GM18870 (cell line): Measurements from ENCODE around the gene PFKFB1.
A peak's percentile ranks its signal among the peaks of the same experiment; 100 is the strongest.

ENCODE experiments used
- ATAC-seq: cut with Tn5 transposase; IDR thresholded peaks from one replicate; pipeline ENCODE4 v1.9.1; 2021; ENCODE audit warnings: moderate library complexity; ENCODE audit not compliant: unreplicated experiment

The PFKFB1 gene

DNA sequence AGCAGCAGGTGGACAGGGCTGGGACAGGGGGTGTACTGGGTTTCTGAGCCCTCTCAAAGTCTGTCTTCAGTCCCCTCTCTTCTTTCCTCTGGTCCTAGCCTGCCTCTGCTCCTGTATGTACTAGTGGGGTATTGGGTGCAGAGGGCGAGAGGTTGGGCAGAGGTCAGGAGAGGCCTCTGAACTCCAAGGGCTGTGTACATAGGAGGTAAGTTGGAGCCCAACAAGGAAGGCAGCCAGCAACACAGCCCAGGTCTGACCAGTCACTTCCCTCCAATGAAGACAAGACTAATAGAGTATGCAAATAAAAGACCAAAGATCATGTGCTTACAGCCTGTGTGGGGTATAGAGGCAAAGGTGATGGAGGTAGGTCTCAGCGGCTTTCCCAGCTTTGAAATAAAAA lies at the start of gene PFKFB1:
Gene PFKFB1 (minus strand): TSS at position 90 of the 400 bp plus-strand sequence. CDS start 181 bp downstream, outside the sequence.
- ATAC-seq, result no peak

DNA sequence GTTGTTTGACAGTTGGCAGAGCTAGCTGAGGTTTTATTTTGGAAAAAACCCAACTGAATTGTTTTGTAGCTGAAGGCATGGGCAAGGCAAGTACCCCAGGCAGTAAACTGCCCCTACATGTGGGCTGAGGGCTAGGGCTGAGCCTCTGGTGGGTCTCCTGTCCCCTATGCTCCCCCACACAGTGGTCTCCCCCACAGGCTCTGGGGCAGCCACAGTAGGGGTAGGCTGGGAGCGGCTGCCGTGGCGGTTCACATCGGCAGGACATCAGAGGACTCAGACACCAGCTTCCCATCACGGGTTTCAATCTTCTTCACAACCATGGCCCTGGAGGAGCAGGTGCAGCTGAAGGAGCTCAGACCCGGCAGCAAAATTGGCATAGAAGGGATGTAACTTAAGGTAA lies 47.5 kb upstream of the PFKFB1 start:
- no peak for ATAC-seq

DNA sequence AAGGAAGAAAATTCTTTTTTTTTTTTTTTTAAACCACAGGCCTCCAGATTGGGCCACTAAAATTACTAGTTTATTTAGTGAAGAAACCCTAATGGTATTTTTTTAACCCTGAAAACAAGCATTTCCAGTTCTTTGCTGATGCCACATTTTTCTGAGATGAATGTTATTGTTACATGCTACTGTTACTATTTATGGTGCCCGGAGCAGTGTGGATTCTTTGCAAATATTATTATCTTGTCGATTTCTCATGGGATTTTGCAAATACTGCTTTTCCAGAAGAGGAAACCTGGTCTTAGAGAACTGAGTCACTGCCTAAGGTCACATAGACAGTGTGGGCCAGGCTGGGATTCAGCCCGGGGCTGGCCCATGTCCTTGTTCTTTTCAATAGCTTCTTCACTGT lies 45.5 kb upstream of the PFKFB1 start:
- no peak for ATAC-seq

DNA sequence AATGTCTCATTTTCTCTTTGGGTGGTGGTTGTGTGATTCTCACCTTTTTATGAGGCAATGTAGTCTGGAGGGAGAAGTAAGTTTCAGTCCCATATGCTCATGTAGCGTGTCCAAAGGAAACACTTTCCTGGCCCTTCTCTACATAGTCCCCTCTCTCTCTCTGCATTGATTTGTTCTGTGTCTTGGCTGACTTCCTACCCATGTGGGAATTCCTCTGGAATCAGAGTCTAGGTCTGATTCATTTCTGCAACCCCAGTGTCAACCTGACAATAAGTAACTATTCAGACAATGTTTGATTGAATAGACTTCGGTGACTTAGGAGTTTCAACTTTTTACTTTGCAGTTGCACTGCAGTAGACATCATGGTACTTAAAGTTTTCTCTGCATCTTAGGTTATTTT lies 39.4 kb upstream of the PFKFB1 start:
- no peak for ATAC-seq

DNA sequence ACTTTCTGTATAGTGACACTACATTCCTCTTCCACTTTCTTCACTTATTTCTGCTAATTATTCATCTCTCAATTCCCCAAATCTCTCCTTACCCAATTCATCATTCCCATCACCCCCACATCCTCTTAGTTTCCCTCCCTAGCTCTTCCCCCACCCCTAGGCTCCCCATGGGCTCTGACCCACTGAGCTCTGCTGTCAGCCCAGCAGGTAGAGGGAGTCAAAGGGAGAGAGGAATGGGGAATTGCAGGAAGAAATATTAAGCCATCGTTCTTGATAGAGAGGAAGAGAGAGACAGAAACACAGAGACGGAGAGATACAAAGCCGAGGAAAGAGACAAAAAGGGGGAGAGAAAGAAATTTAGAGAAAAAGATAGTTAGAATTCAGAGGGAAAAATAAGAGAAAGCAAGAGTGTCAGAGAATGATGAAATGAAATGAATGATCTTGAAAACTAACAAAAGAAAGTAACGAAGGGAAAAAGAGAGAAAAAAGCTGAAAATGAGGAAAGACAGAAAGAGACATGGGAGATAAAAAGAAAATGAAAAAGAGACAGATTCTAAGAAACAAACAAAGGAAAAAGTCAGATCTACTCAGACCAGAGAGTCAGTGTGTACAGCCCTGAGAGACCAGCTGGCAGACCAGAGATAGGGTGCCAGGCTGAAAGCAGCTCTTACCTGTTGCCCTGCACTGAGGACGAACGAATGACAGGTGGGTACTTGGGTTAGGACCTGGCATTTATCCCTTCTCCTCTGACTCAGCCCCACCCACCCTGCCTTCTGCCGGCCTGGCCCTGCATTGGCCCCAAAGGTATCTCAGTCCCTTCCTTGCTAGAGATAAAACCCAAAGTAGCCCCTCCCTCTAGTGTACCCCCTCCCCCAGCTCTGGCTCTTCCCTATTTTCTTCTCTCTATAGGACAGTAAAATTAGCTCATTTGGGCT lies 36.5 kb upstream of the PFKFB1 start, which contains the start of gene ALAS2:
Gene ALAS2 (minus strand): TSS at position 707 of the 935 bp plus-strand sequence. CDS start 4,977 bp downstream, outside the sequence.
- ATAC-seq, result no peak

DNA sequence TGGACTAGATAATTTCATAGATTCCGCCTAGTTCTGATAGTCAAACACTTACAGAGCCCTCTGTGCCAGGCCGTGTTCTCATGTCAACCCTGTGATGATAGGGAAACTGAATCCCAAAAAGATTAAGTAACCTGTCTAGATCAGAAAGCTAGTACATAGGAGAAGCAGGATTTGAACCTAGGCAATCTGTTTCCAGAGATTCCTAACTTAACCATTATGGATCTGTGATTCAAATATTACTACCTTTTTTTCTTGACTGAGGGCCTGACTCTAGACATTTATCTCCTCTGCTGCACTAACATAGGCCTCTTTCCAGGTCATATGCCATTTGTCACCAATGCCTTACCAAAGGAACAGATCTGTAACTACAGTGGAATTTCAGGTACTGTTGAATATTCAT lies 35.3 kb upstream of the PFKFB1 start:
- ATAC-seq, result no peak

DNA sequence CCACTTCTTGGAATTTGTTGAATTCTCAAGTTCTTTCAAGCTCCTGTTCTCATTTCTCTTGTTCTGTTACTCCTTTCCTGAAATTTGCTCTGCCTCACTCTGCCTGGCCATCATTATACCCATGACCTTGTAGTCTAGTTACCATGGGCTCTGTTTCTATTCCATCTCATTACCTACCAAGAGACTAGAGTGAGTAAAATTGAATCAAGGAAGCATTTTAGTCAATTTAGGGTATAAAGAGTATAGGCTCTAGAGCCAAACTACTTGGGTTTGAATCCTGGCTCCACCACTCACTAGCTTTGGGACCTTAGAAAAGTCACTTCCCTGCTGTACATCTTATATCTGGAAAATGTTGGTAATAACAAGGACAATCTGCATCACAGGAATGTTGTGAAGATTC lies 34.6 kb upstream of the PFKFB1 start:
- ATAC-seq, result no peak

DNA sequence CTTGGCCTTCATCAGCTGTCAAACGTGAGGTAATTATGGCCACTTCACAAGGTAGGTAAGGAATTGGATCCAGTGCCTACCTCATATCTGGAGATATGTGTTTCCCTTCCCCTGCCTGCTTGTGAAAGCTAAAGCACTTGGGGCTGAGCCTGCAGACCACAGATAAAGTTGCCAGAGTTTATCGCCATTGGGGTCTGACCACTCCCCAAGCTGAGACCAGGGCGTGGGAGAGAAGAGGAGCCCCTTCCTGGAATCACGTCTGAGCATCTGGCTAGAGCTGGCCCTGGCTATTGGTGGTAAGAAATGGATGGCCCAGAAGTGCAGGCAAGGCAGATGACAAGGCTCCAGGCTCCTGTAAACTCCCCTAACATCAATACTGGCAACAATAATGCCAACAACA lies 34.1 kb upstream of the PFKFB1 start:
- no peak for ATAC-seq

DNA sequence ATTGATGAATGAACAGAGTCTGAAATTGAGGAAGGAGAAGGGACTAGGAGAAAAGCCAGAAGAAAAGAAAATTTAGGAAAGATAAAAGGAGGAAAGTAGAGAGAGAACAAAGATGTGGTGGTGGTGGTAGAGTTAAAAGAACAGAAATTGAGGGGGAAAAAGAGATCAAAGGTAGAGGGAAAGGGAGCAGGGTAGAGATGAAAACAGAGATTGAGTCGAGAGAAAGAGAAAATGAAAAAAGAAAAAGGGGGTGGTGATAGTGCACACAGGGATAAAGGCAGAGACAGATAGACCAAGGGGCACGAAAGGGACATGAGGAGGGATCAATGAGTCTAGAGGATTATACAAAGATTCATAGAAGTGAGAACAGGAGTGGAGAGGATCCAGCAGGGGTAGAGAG lies 32.9 kb upstream of the PFKFB1 start:
- ATAC-seq, result no peak

DNA sequence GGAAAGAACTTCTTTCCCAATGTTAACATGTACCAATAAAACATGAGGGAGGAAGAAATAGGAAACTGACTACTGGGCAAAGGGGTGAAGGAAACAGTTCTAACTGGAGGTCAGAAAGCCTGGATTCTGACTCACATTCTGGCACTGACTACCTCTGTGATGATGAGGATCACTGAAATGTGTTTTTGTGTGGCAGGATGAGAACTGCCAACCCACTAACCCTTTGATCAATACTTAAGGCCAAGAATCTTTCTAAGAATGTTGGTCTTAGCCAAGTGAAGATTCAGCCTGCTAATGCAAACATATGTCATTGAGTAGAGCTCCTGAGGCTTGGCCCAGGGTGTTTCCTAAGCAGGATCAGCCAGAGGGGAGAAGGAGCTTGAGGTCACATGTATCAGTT lies 32.2 kb upstream of the PFKFB1 start:
- ATAC-seq, result no peak

DNA sequence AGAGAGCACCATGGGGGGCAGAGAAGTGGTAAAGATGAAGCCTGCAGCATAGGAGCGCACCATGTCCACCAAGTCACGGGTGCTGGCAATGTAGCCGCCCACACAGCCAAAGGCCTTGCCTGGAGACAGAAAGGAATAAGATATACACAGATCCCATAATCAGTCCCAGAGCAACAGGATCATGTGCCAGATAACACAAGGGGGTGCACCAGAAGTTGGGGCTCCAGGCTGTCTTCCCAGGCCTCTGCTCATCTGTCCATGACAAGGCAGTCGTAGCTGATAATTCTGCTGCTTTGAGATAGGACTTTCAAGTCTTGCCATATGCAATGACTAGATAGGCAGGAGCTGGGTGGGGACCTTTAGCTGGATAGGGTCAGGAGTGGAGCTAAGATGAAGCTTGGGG lies 20.9 kb upstream of the PFKFB1 start:
- ATAC-seq, result no peak

DNA sequence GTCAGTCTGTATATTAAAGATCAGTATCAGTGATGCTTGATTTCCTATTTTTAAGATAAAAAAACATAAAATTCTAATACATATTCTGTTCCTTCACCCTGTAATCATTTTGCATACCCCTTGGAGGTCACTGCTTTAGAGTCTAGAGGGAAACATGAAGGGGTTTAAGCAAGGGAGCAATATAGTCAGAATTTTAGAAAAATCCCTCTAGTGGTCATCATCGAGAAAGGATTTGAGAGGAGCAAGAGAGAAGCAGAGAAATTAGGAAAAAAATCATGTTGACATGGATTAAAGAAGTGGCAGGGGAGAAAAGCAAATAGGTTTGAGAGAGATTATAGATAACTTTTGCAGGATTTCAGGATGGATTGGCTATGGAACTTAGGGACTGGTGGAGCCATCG lies 17.3 kb upstream of the PFKFB1 start:
- no peak for ATAC-seq

DNA sequence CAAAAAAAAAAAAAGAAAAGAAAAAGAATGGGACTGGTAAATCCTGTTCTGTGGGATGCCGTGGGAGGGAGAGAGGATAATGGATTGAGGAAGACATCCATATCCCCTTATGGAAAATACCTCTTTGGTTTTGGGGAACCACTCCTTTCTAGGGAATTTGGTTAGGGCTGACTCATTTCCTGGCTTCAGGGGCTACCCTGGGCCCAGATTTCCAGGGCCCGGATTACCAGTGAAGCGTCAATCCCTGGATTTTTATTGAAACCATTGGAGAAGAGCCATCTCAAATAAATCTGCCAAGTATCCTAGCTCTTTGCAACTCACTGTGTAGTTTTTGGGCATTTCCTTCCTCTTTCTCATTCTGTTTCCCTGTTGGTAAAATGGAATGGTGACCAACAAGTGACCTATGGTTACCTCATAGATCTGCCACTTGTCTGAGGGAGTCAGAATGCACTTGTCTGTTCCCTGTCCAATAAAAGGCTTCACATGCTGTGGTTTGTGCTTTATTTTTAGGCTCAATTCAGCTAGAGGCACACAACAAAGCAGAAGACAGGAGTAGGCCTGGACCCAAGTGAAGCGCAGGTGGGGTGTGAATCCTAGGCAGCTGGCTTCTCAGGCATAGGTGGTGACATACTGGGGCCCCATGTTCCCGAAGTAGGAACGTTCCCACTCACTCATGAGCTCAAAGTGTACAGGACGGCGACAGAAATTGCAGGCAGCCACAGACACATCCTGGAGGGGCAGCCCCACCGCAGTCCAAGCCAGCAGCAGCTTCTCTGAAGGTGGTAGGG lies 14.8 kb upstream of the PFKFB1 start:
- no peak for ATAC-seq

DNA sequence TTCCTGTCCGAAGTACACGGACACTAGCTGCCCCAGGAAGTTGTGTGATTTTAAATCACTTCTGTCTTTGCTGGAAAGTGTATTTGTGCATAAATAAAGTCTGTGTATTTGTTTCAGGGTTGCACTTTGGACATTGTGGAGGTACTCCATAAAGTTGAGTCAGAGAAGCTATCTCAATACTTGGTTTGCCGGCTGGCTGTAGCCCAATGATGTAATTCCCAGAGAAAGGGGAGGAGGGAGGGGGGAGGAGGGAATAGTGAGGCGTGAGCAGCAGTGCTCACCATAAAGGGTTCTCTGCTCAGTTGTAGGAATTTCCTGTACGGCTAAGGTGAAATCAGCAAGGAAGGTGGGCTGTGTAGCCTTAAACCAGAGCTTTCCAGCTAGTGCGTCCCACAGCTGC lies 13.7 kb upstream of the PFKFB1 start:
- no peak for ATAC-seq

DNA sequence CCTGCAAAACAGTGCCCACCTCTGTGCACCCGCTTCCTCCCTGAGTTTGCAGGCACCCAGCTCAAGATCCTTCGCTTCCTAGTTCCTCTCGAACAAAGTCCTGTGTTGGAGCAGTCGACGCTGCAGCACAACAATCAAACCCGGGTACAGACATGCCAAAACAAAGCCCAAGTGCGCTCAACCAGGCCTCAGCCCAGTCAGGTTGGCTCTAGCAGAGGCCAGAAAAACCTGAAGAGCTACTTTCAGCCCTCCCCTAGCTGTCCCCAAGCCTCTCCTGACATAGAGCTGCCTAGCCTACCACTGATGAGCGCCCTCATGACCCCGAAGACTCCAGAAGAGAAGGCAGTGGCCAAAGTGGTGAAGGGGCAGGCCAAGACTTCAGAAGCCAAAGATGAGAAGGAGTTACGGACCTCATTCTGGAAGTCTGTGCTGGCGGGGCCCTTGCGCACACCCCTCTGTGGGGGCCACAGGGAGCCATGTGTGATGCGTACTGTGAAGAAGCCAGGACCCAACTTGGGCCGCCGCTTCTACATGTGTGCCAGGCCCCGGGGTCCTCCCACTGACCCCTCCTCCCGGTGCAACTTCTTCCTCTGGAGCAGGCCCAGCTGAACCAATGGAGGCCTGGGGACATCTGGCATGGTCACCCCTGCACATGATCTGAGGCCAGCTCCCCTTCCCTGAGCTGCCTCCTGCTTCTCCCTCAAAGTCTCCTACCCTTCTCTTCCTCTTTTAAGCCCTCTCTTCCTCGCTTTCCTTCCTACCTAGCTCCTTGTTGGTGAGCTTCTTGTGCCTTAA lies 13.0 kb upstream of the PFKFB1 start:
- ATAC-seq, result no peak

DNA sequence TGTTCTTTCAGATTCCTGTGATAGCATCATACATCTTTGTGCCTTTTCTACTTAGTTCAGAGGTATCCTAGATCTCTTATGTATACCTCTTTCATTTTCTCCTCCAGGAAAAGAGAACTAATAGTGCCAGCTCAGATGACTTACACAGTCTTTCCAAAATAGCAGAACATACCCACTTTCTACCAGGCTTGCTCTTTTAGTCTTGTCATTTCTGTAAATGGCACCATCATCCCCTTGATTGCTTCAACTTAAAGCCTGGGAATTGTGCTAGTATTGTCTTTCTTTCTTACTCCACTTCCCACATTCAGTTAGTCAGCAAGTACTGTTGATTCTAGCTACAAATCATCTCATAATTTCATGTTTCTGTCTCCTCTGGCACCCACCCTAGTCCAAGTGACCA lies 11.3 kb upstream of the PFKFB1 start:
- no peak for ATAC-seq

DNA sequence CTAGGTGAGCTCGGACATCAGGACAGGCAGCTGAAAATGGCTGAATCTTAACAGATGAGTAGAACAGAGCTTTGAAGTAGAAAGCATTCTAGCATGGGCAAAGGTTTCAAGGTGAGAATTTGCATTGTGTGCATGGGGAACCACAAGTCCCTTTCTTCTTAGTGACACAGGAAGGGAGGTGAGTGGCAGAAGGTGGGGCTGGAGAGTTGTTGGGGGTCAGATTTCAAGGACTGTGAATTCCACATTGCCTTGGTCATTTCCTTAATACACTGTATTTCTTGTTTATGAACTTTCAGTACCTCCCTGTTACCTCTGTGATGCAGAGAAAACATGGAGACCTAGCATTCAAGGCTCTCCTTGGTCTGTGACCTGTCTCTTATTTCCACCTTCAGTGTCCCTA lies 10.2 kb upstream of the PFKFB1 start:
- no peak for ATAC-seq

DNA sequence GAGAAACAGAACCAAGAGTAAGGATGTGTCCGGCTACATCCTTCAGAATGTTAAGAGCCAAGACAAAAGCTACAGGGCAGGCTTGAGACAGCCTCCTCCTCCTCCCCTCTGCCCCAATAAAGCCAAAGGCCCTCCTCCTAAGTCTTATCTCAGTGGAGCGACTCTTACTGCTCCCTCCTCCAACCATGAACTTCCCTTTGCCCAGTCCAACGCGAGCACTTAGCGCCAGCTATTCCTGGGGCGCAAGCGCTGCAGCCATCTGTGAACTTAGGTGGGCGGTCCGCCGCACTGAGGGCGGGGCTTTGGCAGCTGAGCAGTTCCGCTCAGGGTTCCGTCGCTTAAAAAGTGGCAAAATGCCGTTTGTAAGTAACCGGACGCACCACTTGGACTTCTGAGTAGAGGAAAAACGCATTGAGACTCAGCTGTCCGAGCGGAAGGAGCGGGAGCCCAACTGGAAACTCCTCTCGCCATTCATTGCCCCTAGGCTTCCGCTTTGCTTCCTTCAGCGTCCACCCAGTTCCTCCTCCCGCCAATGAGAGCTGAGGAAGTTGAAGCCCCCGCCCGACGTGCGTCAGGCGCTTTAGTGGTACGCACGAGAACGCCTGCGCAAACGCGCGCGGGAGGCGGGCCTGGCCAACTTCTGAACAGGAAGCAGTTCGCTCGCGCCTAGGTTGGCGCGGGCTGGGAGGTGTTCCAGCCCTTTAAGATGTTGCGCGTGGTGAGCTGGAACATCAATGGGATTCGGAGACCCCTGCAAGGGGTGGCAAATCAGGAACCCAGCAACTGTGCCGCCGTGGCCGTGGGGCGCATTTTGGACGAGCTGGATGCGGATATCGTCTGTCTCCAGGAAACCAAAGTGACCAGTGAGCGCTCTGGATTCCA lies 6.0 kb upstream of the PFKFB1 start, which contains the start of gene APEX2:
Gene APEX2 (plus strand): TSS at position 647 of the 882 bp plus-strand sequence. CDS start 60 bp downstream, at position 707.
- ATAC-seq, result peak; percentile 90

DNA sequence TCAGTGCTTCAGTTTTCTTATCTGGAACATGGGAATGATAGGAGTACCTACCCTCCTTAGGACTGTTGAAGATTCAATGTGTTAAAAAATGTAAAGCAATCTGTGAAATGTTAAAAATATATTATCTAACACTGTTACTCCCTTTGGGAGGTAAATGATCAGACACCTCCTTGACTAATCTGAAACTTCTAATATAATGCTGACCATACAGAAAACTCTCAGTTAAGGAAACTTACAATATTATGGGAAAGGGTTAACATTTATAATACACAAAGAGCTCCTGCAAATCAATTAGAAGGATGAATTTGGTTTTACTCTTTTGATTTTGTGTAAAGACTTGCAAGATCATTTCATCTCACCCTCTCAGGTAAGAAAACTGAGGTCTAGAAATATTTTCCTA lies 1.6 kb upstream of the PFKFB1 start:
- no peak for ATAC-seq
